Muscle of leg (tissue), 11 donors: ENCODE data around the gene GPC6. TPM values are rescaled to one million over a fixed set of nuclear protein-coding genes. Genes with fewer than 3 reads are reported as not detected.
A peak's percentile ranks its signal among the peaks of the same experiment; 100 is the strongest.

Experiments used
- DNase-seq: peaks from one replicate; pipeline ENCODE4 v3.0.0; 2013
- H3K27ac ChIP-seq: one replicate; pipeline ENCODE4 v1.5.1; 2013; ENCODE audit warnings: mild to moderate bottlenecking, low read length, control low read depth
- H3K27me3 ChIP-seq: one replicate; pipeline ENCODE4 v1.6.1; 2013; ENCODE audit warnings: low read length; ENCODE audit not compliant: control insufficient read depth, insufficient read depth
- H3K36me3 ChIP-seq: one replicate; pipeline ENCODE4 v1.6.1; 2013; ENCODE audit warnings: low read length; ENCODE audit not compliant: control insufficient read depth, insufficient read depth
- H3K4me1 ChIP-seq: one replicate; pipeline ENCODE4 v1.6.1; 2013; ENCODE audit warnings: low read length; ENCODE audit not compliant: control insufficient read depth, insufficient read depth
- H3K4me3 ChIP-seq: one replicate; pipeline ENCODE4 v1.5.1; 2013; ENCODE audit warnings: low read length, control low read depth
- H3K9me3 ChIP-seq: replicated peaks from 2 replicates; pipeline ENCODE4 v1.6.1; 2013; ENCODE audit warnings: low read depth, low read length; ENCODE audit not compliant: control insufficient read depth
- WGBS: methylation state at CpG from one replicate; pipeline ENCODE4 v1.1.5; 2013; ENCODE audit warnings: missing lambda C conversion rate; ENCODE audit not compliant: insufficient coverage; 5-methylcytosine and 5-hydroxymethylcytosine counted together
- polyA plus RNA-seq, 8 donors: library from polyadenylated mRNA; unstranded; fragments of 120-200 nt; gene quantifications; one replicate each; pipeline versions ENCODE4 v1.2.1 to v1.2.3, GENCODE V29; 2013; ENCODE audit warnings: inconsistent platforms in 1 of 8, low replicate concordance in 1 of 8; ENCODE audit not compliant: insufficient read length in 8 of 8, insufficient read depth in 1 of 8
- total RNA-seq: library from RNA; stranded (reverse); fragments of 120-200 nt; gene quantifications from one replicate; pipeline ENCODE4 v1.2.4, GENCODE V29; 2013

Gene GPC6
- total and polyA plus RNA-seq, 9 donors = 5.6 to 20.0 (median 9.9) TPM

- WGBS = 80% methylated on average over 4 of the region's 6 CpGs
- peak overlapping the region; percentile 33 for H3K27ac ChIP-seq
Measured at GRCh38 chr13:94325650-94326049, 1099.0 kb downstream of the GPC6 start.

GRCh38 chr13:94327318-94327717, 1100.7 kb downstream of the GPC6 start:
- Histone ChIP-seq H3K4me3 (no peak overlapping the region), H3K27ac (peak overlapping the region; percentile 22), H3K36me3 (no peaks in the 10 kb centered on the region), H3K4me1 (peaks cover 39% of the 10 kb centered on the region), H3K27me3 (no peaks in the 10 kb centered on the region), H3K9me3 (no peaks in the 10 kb centered on the region)
- WGBS = 37% methylated on average over 3 of the region's 6 CpGs
- DNase-seq = no peak

More at GRCh38 chr13:94325650-94326049, 1099.0 kb downstream of the GPC6 start:
- no peaks in the 10 kb centered on the region for H3K9me3 ChIP-seq
- no peaks in the 10 kb centered on the region for H3K27me3 ChIP-seq
- DNase-seq = no peak
- no peaks in the 10 kb centered on the region for H3K36me3 ChIP-seq
- H3K4me3 ChIP-seq = no peak overlapping the region
- H3K4me1 ChIP-seq = peaks cover 32% of the 10 kb centered on the region

- Histone ChIP-seq H3K27me3 (no peaks in the 10 kb centered on the region), H3K9me3 (no peaks in the 10 kb centered on the region), H3K4me3 (no peak overlapping the region), H3K27ac (peak overlapping the region; percentile 47), H3K36me3 (no peaks in the 10 kb centered on the region), H3K4me1 (peaks cover 42% of the 10 kb centered on the region)
- WGBS = 80% methylated on average over 5 of the region's 13 CpGs
- DNase-seq = no peak
Measured at GRCh38 chr13:94328381-94329041, 1101.9 kb downstream of the GPC6 start.

GRCh38 chr13:94329277-94329676, 1102.7 kb downstream of the GPC6 start:
- Histone ChIP-seq H3K36me3 (no peaks in the 10 kb centered on the region), H3K9me3 (no peaks in the 10 kb centered on the region), H3K27ac (peak overlapping the region; percentile 39), H3K4me1 (peaks cover 48% of the 10 kb centered on the region), H3K4me3 (no peak overlapping the region), H3K27me3 (no peaks in the 10 kb centered on the region)
- 26% methylated on average over 6 of the region's 7 CpGs for WGBS
- DNase-seq = peak; percentile 60

GRCh38 chr13:94329754-94330551, 1103.3 kb downstream of the GPC6 start:
- peak; percentile 72 for DNase-seq
- H3K27me3 ChIP-seq = peaks cover 2% of the 10 kb centered on the region
- H3K27ac ChIP-seq = peak overlapping the region; percentile 39
- no peaks in the 10 kb centered on the region for H3K9me3 ChIP-seq
- no peak overlapping the region for H3K4me3 ChIP-seq
- WGBS = 40% methylated on average over 2 of the region's 7 CpGs
- no peaks in the 10 kb centered on the region for H3K36me3 ChIP-seq
- H3K4me1 ChIP-seq = peaks cover 54% of the 10 kb centered on the region

- no CpG with 5 or more reads among the region's 3 CpGs for WGBS
- DNase-seq = no peak
- Histone ChIP-seq H3K4me3 (no peak overlapping the region), H3K27me3 (peaks cover 2% of the 10 kb centered on the region), H3K36me3 (no peaks in the 10 kb centered on the region), H3K27ac (peak overlapping the region; percentile 81), H3K4me1 (peaks cover 55% of the 10 kb centered on the region), H3K9me3 (no peaks in the 10 kb centered on the region)
Measured at GRCh38 chr13:94330552-94331071, 1104.0 kb downstream of the GPC6 start.

- no peaks in the 10 kb centered on the region for H3K36me3 ChIP-seq
- peaks cover 59% of the 10 kb centered on the region for H3K4me1 ChIP-seq
- no peak for DNase-seq
- H3K9me3 ChIP-seq = no peaks in the 10 kb centered on the region
- H3K27ac ChIP-seq = peak overlapping the region; percentile 81
- H3K4me3 ChIP-seq = no peak overlapping the region
- 53% methylated on average over 2 of the region's 3 CpGs for WGBS
- peaks cover 2% of the 10 kb centered on the region for H3K27me3 ChIP-seq
Measured at GRCh38 chr13:94331281-94331680, 1104.7 kb downstream of the GPC6 start.

- DNase-seq = peak; percentile 85
- WGBS = 39% methylated on average over 6 of the region's 10 CpGs
- Histone ChIP-seq H3K4me1 (peaks cover 56% of the 10 kb centered on the region), H3K27ac (peak overlapping the region; percentile 81), H3K4me3 (no peak overlapping the region), H3K9me3 (no peaks in the 10 kb centered on the region), H3K27me3 (peaks cover 2% of the 10 kb centered on the region), H3K36me3 (no peaks in the 10 kb centered on the region)
Measured at GRCh38 chr13:94332359-94333096, 1105.9 kb downstream of the GPC6 start.

GRCh38 chr13:94333131-94333820, 1106.7 kb downstream of the GPC6 start:
- Histone ChIP-seq H3K27ac (peak overlapping the region; percentile 81), H3K4me3 (no peak overlapping the region), H3K9me3 (no peaks in the 10 kb centered on the region), H3K4me1 (peaks cover 49% of the 10 kb centered on the region), H3K27me3 (peaks cover 2% of the 10 kb centered on the region), H3K36me3 (no peaks in the 10 kb centered on the region)
- peak; percentile 75 for DNase-seq
- no CpG with 5 or more reads among the region's 4 CpGs for WGBS
